Activated naive CD4-positive, alpha-beta T cell treated with anti-CD3 and anti-CD28 coated beads, Interleukin-2, amount 50 U/mL, for 24 hours (primary cell): ENCODE results near the gene GRPEL1.

Source experiments
- H3K27ac Mint-ChIP-seq: one replicate; pipeline ENCODE4 v1.8.0; 2021; ENCODE audit warnings: mild to moderate bottlenecking, mixed read lengths
- H3K27me3 Mint-ChIP-seq: one replicate; pipeline ENCODE4 v1.8.0; 2021; ENCODE audit warnings: mixed read lengths
- H3K36me3 Mint-ChIP-seq: one replicate; pipeline ENCODE4 v1.8.0; 2021; ENCODE audit warnings: mixed read lengths
- H3K4me1 Mint-ChIP-seq: one replicate; pipeline ENCODE4 v1.8.0; 2021; ENCODE audit warnings: mixed read lengths
- H3K4me3 Mint-ChIP-seq: one replicate; pipeline ENCODE4 v1.8.0; 2021; ENCODE audit warnings: mild to moderate bottlenecking, mixed read lengths
- H3K9me3 Mint-ChIP-seq: one replicate; pipeline ENCODE4 v1.8.0; 2021; ENCODE audit warnings: mixed read lengths

The GRPEL1 gene

DNA sequence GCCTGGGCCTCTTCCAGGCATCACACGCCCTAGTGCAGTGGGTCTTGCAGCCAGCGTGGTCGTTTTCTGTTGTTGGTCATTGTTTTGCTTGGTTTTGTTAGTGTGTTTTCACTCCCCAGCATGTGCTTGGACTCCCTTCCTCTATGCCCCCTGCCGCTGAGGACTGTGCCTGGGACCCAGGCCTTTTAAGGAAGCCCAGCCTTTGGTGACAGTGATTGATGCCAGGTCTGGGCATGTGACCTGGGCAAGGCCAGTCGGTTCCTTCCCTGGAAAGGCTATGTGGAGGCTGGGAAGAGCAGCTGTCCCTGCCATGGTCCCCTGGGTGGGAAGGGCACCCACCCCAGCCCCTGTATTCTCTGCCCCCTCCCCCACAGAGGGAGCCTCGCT lies 8.8 kb upstream of the GRPEL1 start:
- Mint-ChIP-seq H3K4me1 (no peaks in the 10 kb centered on the region), H3K27ac (no peak overlapping the region)

DNA sequence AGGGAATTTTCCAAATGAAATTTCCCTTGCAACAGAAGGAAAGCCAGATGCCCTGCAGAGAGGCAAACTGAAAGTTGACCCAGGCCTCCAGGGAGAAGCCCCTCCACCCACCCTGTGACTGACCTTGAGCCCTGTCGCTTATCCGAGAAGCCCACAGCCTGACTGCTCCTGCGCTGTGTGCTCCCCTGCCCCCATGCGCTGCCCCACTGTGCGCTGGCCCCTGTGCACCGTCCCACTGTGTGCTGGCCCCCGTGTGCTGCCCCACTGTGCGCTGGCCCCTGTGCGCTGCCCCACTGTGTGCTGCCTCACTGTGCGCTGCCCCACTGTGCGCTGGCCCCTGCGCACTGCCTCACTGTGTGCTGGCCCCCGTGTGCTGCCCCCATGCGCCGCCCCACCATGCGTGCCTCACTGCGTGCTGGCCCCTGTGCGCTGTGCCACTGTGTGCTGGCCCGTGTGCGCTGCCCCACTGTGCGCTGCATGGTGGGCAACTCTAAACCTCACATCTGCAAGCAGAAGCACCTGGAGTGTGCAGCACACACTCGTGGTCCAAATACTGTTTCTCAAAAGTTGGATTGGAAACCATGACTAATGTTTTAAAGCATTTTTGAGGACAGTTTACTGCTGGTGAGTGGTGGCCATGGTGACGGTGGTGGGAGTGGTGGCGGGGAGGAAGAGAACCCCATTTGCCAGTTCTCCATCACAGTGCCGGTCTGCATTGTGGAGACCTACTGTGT lies 8.3 kb upstream of the GRPEL1 start:
- H3K9me3 Mint-ChIP-seq = no peaks in the 10 kb centered on the region
- no peaks in the 10 kb centered on the region for H3K4me1 Mint-ChIP-seq
- H3K36me3 Mint-ChIP-seq = peaks cover 1% of the 10 kb centered on the region
- H3K27me3 Mint-ChIP-seq = no peaks in the 10 kb centered on the region
- no peak overlapping the region for H3K27ac Mint-ChIP-seq
- no peak overlapping the region for H3K4me3 Mint-ChIP-seq

More for the DNA sequence above, 8.8 kb upstream of the GRPEL1 start:
- no peaks in the 10 kb centered on the region for H3K9me3 Mint-ChIP-seq
- no peaks in the 10 kb centered on the region for H3K27me3 Mint-ChIP-seq
- H3K4me3 Mint-ChIP-seq = no peak overlapping the region
- peaks cover 1% of the 10 kb centered on the region for H3K36me3 Mint-ChIP-seq

DNA sequence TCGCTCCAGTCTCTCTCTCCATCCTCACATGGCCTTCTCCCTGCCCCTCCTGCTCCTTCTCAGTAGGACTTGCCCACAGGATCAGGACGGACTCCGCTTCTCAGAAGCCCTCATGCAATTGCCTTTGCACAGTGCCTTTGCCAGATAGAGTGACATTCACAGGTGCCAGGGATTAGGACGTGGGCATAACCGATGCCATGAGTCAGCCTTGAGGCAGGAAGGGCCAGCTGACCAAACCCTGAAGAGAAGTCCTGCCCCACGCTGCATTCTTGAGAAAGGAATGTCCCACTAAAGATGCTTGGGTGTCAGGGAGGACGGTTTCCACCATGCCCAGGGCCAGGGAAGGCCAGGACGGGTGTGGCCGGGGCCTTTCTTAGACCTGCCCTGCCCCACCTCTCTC lies 6.6 kb upstream of the GRPEL1 start:
- Mint-ChIP-seq H3K9me3 (no peaks in the 10 kb centered on the region), H3K27me3 (peaks cover 2% of the 10 kb centered on the region), H3K4me1 (peaks cover 9% of the 10 kb centered on the region), H3K4me3 (no peak overlapping the region), H3K27ac (no peak overlapping the region), H3K36me3 (no peaks in the 10 kb centered on the region)

DNA sequence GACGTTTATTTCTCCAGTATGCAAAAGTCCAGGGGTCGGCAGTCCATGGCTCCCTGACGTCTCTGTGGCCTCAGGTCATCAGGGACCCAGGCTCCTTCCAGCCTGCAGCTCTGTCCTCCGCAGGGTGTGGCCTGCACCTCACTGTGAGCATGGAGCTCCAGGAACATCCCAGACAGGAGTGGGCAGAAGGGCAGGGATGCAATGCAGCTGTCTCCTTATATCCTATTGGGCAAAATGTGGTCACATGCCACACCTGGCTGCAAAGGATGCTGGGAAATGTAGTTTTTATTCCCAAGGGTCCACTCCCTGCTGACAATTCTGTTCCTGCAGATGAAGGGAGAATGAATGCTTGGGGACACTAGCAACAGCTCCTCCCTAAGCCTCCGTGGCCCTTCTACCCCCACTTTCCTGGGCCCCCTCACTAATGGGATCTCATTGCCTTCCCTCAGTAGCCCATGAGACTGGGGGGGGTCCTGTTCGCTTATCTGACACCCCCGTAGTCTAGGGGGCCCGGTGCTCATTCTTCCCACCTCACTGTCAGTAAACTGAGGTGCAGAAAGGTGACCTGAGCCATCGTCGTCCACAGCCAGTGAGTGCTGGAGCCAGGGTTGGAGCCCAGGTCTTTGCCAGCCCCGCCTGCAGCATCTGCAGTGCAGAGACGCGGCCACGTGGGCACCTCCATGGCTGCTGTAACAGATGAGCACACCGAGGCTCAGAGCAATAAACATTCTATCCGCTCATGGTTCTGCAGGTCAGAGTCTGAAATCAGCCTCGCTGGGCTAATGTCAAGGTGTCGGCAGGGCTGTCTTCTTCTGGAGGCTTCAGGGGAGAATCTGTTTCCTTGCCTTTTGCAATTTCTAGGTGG lies 5.9 kb upstream of the GRPEL1 start:
- H3K9me3 Mint-ChIP-seq = no peaks in the 10 kb centered on the region
- no peak overlapping the region for H3K4me3 Mint-ChIP-seq
- H3K27ac Mint-ChIP-seq = no peak overlapping the region
- peaks cover 13% of the 10 kb centered on the region for H3K4me1 Mint-ChIP-seq
- peaks cover 2% of the 10 kb centered on the region for H3K27me3 Mint-ChIP-seq
- H3K36me3 Mint-ChIP-seq = no peaks in the 10 kb centered on the region

DNA sequence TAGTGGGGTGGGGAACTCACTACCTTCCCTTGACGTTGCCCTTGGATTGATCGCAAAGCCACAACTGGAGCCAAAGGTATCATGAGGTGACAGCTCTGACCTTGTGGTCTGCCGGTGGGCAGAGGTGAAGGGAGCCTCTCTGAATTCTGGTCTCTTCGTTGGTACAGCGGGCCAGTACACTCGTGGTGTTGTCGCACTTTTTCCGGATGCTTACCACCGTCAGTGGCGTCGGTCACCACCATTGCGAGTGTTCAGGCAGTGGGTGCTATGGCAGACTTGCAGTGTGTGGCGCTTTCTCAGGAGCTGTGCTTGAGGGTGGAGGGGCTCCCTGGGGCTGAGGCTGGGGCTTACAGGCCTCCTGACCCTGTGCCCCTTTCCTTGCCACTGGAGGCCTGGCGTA lies 5.2 kb upstream of the GRPEL1 start:
- Mint-ChIP-seq H3K27me3 (peaks cover 2% of the 10 kb centered on the region), H3K27ac (no peak overlapping the region), H3K4me3 (no peak overlapping the region), H3K4me1 (peaks cover 17% of the 10 kb centered on the region), H3K36me3 (no peaks in the 10 kb centered on the region), H3K9me3 (no peaks in the 10 kb centered on the region)

DNA sequence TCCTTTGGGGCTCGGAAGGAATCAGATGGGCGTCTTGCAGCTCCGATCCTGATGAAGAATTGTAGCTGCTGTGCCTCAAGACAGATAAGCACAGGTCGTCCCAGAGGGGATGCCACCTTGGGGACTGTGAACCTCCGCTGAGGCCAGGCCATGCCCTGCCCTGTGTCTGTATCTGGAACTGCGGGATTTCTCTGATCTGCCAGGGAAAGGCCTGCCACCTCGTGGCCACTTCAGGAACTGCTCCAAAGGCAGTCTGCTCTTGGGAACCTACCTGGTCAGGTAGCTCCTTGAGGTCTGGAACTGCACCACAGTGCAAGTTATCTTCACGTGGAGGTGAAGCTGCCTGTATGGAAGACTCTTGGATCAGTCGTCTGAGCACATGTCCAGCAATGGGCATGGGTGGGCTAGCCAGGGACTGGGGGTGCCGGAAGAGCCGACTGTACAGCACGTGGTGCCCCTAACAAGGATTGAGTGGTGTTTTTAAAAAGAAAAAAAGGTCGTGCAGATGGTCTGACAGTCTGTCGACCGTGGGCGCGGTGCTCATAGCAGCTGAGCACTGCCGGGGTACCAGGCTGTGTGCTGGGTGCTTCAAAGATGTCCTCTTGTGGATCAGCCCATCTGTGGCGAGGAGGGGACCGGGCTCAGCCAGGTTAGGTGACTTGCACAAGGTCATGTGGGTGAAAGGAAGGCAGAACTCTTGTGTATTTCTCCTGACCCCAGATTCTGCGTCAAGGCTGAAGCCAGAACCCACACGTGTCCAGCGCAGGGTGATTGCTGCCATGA lies 3.1 kb upstream of the GRPEL1 start:
- Mint-ChIP-seq H3K27ac (peak overlapping the region; percentile 59), H3K9me3 (no peaks in the 10 kb centered on the region), H3K27me3 (peaks cover 2% of the 10 kb centered on the region), H3K4me3 (peak overlapping the region; percentile 36), H3K4me1 (peaks cover 25% of the 10 kb centered on the region), H3K36me3 (peaks cover 3% of the 10 kb centered on the region)

DNA sequence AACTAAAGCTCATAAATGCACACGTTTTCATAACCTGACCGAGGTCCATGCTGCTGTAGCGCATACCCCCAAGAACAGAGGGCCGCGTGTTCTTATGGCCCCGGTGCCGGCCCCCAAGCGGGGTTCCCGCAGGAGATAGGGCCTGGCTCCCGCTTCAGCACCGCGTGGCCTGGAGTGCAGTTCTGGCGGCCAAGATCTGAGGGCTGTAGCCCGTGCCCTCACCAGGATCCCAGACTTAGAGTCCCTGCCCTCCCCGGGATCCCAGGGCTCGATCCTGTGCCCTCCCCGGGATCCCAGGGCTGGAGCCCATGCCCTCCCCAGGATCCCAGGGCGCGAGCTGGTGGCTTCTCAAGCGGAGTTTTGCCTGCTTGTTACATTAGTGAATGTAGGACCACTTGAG lies 1.0 kb upstream of the GRPEL1 start:
- Mint-ChIP-seq H3K9me3 (no peaks in the 10 kb centered on the region), H3K36me3 (peaks cover 8% of the 10 kb centered on the region), H3K4me3 (peak overlapping the region; percentile 88), H3K27ac (peak overlapping the region; percentile 97), H3K4me1 (peaks cover 40% of the 10 kb centered on the region), H3K27me3 (peaks cover 2% of the 10 kb centered on the region)

DNA sequence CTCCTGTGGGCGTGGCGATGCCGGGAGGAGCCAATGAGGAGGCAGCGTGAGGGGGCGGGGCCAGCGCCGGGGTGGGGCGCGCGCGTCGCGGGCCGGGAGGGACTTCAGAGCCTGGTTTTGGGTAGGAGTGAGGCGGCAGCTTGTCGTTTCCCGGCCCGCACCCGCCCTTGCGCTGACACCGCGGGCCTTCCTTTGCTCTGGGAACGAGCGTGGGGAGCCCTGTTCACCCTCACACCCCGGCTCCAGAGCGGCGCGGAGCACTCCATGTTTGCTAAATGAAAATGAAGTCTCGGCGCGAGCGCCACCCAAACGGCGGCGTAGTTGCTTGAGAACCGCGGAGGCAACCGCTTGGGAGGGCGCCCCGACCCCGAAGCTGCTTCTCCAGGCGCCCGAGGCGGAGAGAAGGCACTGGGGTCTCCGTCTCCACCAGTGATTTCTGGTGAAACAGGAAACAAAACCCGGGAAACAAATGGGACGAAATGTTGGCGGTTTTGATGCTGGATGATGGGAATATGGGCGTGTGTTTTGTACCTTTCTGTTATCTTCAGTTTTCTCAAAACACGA lies 497 bp upstream of the GRPEL1 start:
- Mint-ChIP-seq H3K4me1 (peaks cover 45% of the 10 kb centered on the region), H3K27me3 (peaks cover 2% of the 10 kb centered on the region), H3K27ac (peak overlapping the region; percentile 97), H3K9me3 (no peaks in the 10 kb centered on the region), H3K4me3 (peak overlapping the region; percentile 88), H3K36me3 (peaks cover 11% of the 10 kb centered on the region)

DNA sequence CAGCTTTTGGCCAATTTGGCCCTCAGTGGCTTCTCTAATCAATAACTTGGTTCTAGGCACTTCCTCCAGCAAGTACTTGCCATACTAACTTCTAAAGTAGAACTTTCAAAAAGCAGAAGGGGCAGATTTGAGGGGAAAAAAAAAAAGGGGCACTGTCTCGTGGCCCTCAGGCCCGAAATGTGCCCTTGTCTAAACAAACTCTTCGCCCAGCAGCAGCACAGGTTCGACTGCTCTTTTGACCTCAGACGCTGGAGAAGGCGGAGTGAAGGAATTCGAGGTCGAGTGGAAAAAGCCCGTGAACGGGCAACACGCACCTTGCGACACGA lies 775 bp downstream of the GRPEL1 start:
- peaks cover 13% of the 10 kb centered on the region for H3K36me3 Mint-ChIP-seq
- H3K9me3 Mint-ChIP-seq = no peaks in the 10 kb centered on the region
- H3K4me3 Mint-ChIP-seq = peak overlapping the region; percentile 88
- peak overlapping the region; percentile 95 for H3K27ac Mint-ChIP-seq
- peaks cover 47% of the 10 kb centered on the region for H3K4me1 Mint-ChIP-seq
- H3K27me3 Mint-ChIP-seq = peaks cover 2% of the 10 kb centered on the region

DNA sequence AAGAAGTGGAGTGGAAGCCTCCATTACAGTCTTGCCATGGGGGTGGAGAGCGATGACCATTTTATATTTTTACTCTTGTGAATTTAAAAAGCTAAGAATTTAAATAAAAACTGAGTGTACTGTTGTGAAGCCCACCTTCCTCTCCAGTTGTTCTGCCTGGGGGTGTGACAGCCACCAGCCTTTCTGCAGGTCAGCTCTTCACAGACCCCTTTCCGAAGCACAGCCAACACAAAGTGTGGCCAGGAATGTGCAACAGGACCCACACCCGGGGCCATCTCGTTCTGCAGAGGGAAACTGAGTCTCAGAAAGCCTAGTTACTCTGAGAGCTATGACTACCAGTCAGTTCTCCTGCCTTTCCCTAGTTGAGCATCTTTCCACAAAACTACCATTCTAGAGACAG lies 1.4 kb downstream of the GRPEL1 start:
- peaks cover 2% of the 10 kb centered on the region for H3K27me3 Mint-ChIP-seq
- peak overlapping the region; percentile 88 for H3K4me3 Mint-ChIP-seq
- peaks cover 13% of the 10 kb centered on the region for H3K36me3 Mint-ChIP-seq
- H3K27ac Mint-ChIP-seq = peak overlapping the region; percentile 68
- no peaks in the 10 kb centered on the region for H3K9me3 Mint-ChIP-seq
- H3K4me1 Mint-ChIP-seq = peaks cover 47% of the 10 kb centered on the region

DNA sequence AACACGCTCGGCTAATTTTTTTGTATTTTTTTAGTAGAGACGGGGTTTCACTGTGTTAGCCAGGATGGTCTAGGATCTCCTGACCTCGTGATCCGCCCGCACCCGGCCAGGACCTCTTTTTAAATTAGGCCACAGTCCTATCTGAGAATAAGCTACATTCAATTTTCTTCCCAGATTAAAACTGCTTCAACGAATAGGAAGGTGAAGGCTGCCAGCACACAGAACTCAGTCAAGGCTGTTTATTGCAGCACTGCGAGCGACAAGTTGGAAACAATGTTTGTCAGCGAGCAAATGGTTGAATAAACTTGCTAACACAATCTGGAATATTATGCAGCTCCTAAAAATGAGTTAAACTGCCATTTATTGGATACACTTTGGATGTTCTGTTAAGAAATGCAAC lies 1.9 kb downstream of the GRPEL1 start:
- peaks cover 16% of the 10 kb centered on the region for H3K36me3 Mint-ChIP-seq
- H3K27ac Mint-ChIP-seq = peak overlapping the region; percentile 84
- H3K9me3 Mint-ChIP-seq = no peaks in the 10 kb centered on the region
- H3K27me3 Mint-ChIP-seq = peaks cover 2% of the 10 kb centered on the region
- peaks cover 46% of the 10 kb centered on the region for H3K4me1 Mint-ChIP-seq
- peak overlapping the region; percentile 88 for H3K4me3 Mint-ChIP-seq

DNA sequence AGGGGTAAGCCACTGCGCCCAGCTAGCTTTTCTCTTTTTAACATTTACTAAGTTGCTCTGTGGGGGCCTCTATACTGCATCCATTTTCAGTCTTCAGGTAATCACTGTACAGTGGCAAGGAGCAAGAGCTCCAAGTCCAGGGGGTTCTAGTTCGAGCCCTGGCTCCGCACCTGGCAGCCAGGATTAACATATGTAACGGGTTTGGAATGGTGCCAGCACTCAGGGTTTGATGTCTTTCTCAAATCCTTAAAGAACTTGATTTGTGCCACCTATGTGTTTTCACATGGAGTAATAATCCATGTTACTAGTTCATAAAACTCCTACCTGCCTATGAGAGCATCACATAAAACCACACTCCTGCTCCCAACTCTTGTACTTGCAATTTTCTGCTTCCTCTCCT lies 4.5 kb downstream of the GRPEL1 start:
- H3K9me3 Mint-ChIP-seq = no peaks in the 10 kb centered on the region
- H3K4me3 Mint-ChIP-seq = no peak overlapping the region
- peak overlapping the region; percentile 68 for H3K27ac Mint-ChIP-seq

DNA sequence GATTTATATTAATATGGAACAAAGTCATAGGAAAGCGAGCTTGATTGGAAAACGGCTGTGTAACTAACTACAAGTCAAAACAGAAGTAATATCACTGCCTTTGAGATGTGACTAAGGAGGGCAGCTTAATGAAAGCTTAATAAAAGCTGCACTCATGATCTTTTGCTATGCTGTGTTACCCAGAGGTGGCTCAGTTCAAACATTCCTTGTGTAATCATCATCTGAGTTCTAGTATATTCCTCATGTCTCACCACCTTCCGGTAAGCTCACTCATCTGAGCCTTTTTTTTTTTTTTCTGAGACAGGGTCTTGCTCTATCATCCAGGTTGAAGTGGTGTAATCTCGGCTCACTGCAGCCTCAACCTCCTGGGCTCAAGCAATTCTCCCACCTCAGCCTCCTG lies 5.0 kb downstream of the GRPEL1 start:
- Mint-ChIP-seq H3K4me1 (peaks cover 33% of the 10 kb centered on the region), H3K36me3 (peaks cover 16% of the 10 kb centered on the region), H3K4me3 (no peak overlapping the region), H3K9me3 (no peaks in the 10 kb centered on the region), H3K27ac (no peak overlapping the region), H3K27me3 (no peaks in the 10 kb centered on the region)

More for the DNA sequence above, 4.5 kb downstream of the GRPEL1 start:
- H3K36me3 Mint-ChIP-seq = peaks cover 16% of the 10 kb centered on the region
- H3K27me3 Mint-ChIP-seq = no peaks in the 10 kb centered on the region
- H3K4me1 Mint-ChIP-seq = peaks cover 34% of the 10 kb centered on the region

DNA sequence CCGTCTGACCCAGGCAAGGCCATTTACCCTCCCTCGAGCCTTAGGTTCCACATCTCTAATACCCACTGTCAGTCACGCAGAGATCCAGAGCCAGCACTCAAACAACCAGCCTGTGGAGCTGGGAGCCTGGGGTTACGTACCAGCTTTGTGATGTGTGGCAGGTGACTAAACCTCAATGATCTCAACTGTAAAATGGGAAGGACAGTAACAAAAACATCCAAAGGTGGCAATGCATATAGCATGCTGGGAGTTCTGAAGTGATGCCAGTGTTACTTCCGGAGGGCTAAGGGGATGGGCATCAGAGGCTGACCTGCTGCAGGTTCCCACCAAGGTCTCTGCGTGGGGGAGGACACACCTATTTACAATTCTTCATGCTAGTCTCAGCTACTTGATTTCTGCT lies 6.0 kb downstream of the GRPEL1 start:
- Mint-ChIP-seq H3K4me1 (peaks cover 27% of the 10 kb centered on the region), H3K27me3 (no peaks in the 10 kb centered on the region), H3K36me3 (peaks cover 13% of the 10 kb centered on the region), H3K4me3 (no peak overlapping the region), H3K27ac (no peak overlapping the region), H3K9me3 (no peaks in the 10 kb centered on the region)

DNA sequence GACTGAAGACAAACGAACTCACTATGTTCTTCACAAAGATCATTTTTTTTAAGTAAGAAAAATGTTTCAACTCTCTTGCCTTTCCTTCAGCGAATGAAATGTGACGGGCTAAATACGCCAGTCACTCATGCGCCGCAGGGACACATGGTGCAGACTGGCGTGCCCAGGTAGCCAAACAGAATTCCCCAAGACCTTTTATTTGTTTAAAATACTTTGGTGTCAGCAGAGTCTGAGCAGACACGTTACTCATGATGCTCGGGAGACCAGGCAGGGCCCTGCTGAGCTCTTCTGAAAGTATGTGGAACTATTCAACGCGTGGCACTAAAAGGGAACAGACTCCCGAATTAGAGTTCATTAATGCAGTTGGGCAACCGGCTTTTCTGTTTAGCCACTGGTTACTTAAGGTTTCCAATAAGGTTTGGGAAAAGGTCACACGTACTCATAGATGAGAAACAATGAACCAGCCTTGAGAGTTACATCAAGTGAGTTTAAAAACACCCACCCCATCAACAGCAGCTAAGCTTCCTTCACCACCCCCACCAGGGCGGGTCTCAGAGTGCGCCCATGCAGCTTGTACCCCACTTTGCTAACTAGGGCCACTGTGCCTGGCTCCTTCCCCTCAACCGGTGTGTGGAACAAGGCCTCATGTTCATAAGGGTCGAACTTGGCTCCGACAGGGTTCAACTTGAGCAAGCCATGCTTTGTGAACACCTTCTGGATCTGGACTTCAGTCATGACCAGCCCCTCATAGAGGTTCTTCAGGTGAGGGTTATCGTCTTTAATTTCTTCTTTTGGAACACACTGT lies 7.3 kb downstream of the GRPEL1 start:
- peaks cover 24% of the 10 kb centered on the region for H3K4me1 Mint-ChIP-seq
- H3K36me3 Mint-ChIP-seq = peaks cover 12% of the 10 kb centered on the region
- H3K4me3 Mint-ChIP-seq = no peak overlapping the region
- no peaks in the 10 kb centered on the region for H3K9me3 Mint-ChIP-seq
- H3K27me3 Mint-ChIP-seq = no peaks in the 10 kb centered on the region
- no peak overlapping the region for H3K27ac Mint-ChIP-seq
